ENCODE results near the gene KIRREL3. TPM values are rescaled to one million over a fixed set of nuclear protein-coding genes. Genes with fewer than 3 reads are reported as not detected.

KIRREL3 gene
- total and polyA plus RNA-seq, 2 of the 4 experiments (the other 2 are of a cell fraction): 10.9 to 15.9 TPM

DNA sequence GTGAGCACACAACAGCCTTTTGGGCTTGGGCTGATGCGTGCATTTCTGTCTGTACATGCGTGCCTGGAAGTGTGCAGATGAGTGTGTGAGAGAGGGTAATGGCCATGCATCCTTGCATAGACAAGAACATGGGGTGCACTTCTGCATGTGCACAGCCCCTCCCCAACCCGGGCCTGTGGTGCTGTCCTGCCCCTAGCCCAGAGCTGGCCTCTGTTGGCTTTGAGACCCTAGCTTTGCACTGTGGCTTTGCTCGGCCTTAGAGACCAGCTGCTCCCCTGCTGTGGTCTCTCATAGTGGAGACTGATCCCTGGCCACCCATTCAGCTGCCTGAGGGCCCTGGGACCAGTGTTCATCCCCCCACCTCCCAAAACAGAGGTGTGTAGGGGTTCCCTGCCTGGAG, 619.7 kb downstream of the KIRREL3 start:
- Histone ChIP-seq H3K9me1 (ENCODE audit: insufficient read depth, low read length) (peaks cover 1% of the 10 kb centered on the region), H3K27me3 (ENCODE audit: control insufficient read depth, insufficient read depth, low read length) (no peaks in the 10 kb centered on the region), H3K56ac (ENCODE audit: extremely low read depth, insufficient read depth, low read length) (no peak overlapping the region), H4K5ac (ENCODE audit: low read depth, low read length) (no peak overlapping the region), H3K79me1 (ENCODE audit: low read depth in 1 of 2, low read length in 2 of 2) (peaks cover 17 to 31% of the 10 kb centered on the region in 2 experiments), H3K4me3 (ENCODE audit: insufficient read depth, low read depth, low read length) (no peak overlapping the region), H3K4me2 (ENCODE audit: low read depth, low read length) (no peak overlapping the region), H3K36me3 (ENCODE audit: control insufficient read depth, insufficient read depth, low read length) (no peaks in the 10 kb centered on the region), H3K9me3 (ENCODE audit: control insufficient read depth, insufficient read depth, low read length) (no peaks in the 10 kb centered on the region), H3K14ac (replicated peaks; ENCODE audit: low read depth, low read length) (no peak overlapping the region), H3K27ac (ENCODE audit: insufficient read depth, low read length) (no peak overlapping the region), H4K8ac (ENCODE audit: low read depth in 2 of 2, low read length in 2 of 2) (no peak overlapping the region), H2BK20ac (ENCODE audit: low read depth, low read length) (no peak overlapping the region), H3K18ac (ENCODE audit: low read depth, low read length) (no peak overlapping the region), H3K4ac (ENCODE audit: low read depth, low read length) (no peak overlapping the region), H3K4me1 (ENCODE audit: control insufficient read depth, insufficient read depth, low read length) (no peaks in the 10 kb centered on the region), H4K20me1 (ENCODE audit: insufficient read depth, low read length) (peaks cover 15% of the 10 kb centered on the region), H2BK15ac (ENCODE audit: low read depth, low read length) (no peak overlapping the region), H2AK9ac (replicated peaks; ENCODE audit: low read depth, low read length, poor library complexity) (no peak overlapping the region), H2AK5ac (ENCODE audit: low read depth, low read length) (no peak overlapping the region), H2BK120ac (ENCODE audit: low read depth, low read length) (no peak overlapping the region), H2AFZ (replicated peaks; ENCODE audit: low read length, poor library complexity) (peak overlapping the region; percentile 21), H4K91ac (ENCODE audit: insufficient read depth, low read depth, low read length) (no peak overlapping the region), H3K23ac (ENCODE audit: low read depth, low read length) (no peak overlapping the region), H3K9ac (ENCODE audit: low read depth, low read length) (no peak overlapping the region), H2BK5ac (ENCODE audit: low read depth, low read length, poor library complexity, severe bottlenecking) (no peak overlapping the region)
- dilution Hi-C loops (cut with HindIII; ENCODE audit: low sequenced_read_pairs, unreplicated experiment): no loop called here
- no peak for TF ChIP-seq FOS (IDR thresholded peaks at IDR 0.05; ENCODE audit: low read depth, low read length)
- TF ChIP-seq, protein P1, sequence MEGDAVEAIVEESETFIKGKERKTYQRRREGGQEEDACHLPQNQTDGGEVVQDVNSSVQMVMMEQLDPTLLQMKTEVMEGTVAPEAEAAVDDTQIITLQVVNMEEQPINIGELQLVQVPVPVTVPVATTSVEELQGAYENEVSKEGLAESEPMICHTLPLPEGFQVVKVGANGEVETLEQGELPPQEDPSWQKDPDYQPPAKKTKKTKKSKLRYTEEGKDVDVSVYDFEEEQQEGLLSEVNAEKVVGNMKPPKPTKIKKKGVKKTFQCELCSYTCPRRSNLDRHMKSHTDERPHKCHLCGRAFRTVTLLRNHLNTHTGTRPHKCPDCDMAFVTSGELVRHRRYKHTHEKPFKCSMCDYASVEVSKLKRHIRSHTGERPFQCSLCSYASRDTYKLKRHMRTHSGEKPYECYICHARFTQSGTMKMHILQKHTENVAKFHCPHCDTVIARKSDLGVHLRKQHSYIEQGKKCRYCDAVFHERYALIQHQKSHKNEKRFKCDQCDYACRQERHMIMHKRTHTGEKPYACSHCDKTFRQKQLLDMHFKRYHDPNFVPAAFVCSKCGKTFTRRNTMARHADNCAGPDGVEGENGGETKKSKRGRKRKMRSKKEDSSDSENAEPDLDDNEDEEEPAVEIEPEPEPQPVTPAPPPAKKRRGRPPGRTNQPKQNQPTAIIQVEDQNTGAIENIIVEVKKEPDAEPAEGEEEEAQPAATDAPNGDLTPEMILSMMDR (conservative IDR thresholded peaks at IDR 0.05; ENCODE audit: low read depth, low read length): no peak
- no peak for TF ChIP-seq MXI1 (IDR thresholded peaks at IDR 0.05; ENCODE audit: borderline replicate concordance, low read depth, low read length)
- no peak for TF ChIP-seq POLR2A (IDR thresholded peaks at IDR 0.05; ENCODE audit: low read depth, low read length)
- TF ChIP-seq, protein P2, sequence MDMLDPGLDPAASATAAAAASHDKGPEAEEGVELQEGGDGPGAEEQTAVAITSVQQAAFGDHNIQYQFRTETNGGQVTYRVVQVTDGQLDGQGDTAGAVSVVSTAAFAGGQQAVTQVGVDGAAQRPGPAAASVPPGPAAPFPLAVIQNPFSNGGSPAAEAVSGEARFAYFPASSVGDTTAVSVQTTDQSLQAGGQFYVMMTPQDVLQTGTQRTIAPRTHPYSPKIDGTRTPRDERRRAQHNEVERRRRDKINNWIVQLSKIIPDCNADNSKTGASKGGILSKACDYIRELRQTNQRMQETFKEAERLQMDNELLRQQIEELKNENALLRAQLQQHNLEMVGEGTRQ (IDR thresholded peaks at IDR 0.05; ENCODE audit: low read depth, low read length): no peak
- TF ChIP-seq RFX5 (IDR thresholded peaks at IDR 0.05; ENCODE audit: low read depth, low read length): no peak
- no peak for TF ChIP-seq CHD1 (IDR thresholded peaks at IDR 0.05; ENCODE audit: low read depth, low read length)
- TF ChIP-seq MAZ (IDR thresholded peaks at IDR 0.05; ENCODE audit: borderline replicate concordance, low read depth, low read length): no peak
- no peak for TF ChIP-seq NFE2L2 (IDR thresholded peaks at IDR 0.05; ENCODE audit: low read depth, low read length)
- TF ChIP-seq RCOR1 (IDR thresholded peaks at IDR 0.05; ENCODE audit: insufficient replicate concordance, low read length): no peak
- TF ChIP-seq, protein P3, sequence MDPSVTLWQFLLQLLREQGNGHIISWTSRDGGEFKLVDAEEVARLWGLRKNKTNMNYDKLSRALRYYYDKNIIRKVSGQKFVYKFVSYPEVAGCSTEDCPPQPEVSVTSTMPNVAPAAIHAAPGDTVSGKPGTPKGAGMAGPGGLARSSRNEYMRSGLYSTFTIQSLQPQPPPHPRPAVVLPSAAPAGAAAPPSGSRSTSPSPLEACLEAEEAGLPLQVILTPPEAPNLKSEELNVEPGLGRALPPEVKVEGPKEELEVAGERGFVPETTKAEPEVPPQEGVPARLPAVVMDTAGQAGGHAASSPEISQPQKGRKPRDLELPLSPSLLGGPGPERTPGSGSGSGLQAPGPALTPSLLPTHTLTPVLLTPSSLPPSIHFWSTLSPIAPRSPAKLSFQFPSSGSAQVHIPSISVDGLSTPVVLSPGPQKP (IDR thresholded peaks at IDR 0.05; ENCODE audit: borderline replicate concordance, low read depth, low read length): no peak
- no peak for TF ChIP-seq BHLHE40 (IDR thresholded peaks at IDR 0.05; ENCODE audit: low read depth, low read length)
- TF ChIP-seq RAD21 (IDR thresholded peaks at IDR 0.05; ENCODE audit: low read length): no peak
- TF ChIP-seq MAFK (IDR thresholded peaks at IDR 0.05; ENCODE audit: low read depth, low read length): no peak
- TF ChIP-seq SMC3 (IDR thresholded peaks at IDR 0.05; ENCODE audit: low read depth, low read length): no peak
- no peak for TF ChIP-seq CEBPB (IDR thresholded peaks at IDR 0.05; ENCODE audit: low read depth, low read length)
- intact Hi-C loops (cut with micrococcal nuclease): no loop called here
- ATAC-seq (ENCODE audit: low read depth): no peak
- BruUV-seq (replicated peaks): no TSS peak
- DNase-seq: no peak
- ChIA-PET CTCF (no interaction called here), POLR2A (ENCODE audit: unreplicated experiment) (no interaction called here)
- in situ Hi-C loops (cut with MboI; ENCODE audit: low sequenced_read_pairs): no loop called here
- WGBS, 2 experiments (ENCODE audit: extremely low coverage in 2 of 2, insufficient read length in 1 of 2): 80% methylated on average over 1 of the region's 4 CpGs; no CpG with 5 or more reads in 1 of the 2 experiments

Data from IMR-90 (cell line).